HG03095 (cell line): ENCODE results near the gene DAGLA.
"Not testable (repeated sequence)": the region's sequence is repeated elsewhere in the genome, so short reads cannot be mapped to it uniquely, and the experiment has no call there.

Experiments
- ATAC-seq: cut with Tn5 transposase; IDR thresholded peaks from one replicate; pipeline ENCODE4 v1.9.1; 2021; ENCODE audit warnings: moderate library complexity; ENCODE audit not compliant: unreplicated experiment

DAGLA gene, protein sequence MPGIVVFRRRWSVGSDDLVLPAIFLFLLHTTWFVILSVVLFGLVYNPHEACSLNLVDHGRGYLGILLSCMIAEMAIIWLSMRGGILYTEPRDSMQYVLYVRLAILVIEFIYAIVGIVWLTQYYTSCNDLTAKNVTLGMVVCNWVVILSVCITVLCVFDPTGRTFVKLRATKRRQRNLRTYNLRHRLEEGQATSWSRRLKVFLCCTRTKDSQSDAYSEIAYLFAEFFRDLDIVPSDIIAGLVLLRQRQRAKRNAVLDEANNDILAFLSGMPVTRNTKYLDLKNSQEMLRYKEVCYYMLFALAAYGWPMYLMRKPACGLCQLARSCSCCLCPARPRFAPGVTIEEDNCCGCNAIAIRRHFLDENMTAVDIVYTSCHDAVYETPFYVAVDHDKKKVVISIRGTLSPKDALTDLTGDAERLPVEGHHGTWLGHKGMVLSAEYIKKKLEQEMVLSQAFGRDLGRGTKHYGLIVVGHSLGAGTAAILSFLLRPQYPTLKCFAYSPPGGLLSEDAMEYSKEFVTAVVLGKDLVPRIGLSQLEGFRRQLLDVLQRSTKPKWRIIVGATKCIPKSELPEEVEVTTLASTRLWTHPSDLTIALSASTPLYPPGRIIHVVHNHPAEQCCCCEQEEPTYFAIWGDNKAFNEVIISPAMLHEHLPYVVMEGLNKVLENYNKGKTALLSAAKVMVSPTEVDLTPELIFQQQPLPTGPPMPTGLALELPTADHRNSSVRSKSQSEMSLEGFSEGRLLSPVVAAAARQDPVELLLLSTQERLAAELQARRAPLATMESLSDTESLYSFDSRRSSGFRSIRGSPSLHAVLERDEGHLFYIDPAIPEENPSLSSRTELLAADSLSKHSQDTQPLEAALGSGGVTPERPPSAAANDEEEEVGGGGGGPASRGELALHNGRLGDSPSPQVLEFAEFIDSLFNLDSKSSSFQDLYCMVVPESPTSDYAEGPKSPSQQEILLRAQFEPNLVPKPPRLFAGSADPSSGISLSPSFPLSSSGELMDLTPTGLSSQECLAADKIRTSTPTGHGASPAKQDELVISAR

DNA sequence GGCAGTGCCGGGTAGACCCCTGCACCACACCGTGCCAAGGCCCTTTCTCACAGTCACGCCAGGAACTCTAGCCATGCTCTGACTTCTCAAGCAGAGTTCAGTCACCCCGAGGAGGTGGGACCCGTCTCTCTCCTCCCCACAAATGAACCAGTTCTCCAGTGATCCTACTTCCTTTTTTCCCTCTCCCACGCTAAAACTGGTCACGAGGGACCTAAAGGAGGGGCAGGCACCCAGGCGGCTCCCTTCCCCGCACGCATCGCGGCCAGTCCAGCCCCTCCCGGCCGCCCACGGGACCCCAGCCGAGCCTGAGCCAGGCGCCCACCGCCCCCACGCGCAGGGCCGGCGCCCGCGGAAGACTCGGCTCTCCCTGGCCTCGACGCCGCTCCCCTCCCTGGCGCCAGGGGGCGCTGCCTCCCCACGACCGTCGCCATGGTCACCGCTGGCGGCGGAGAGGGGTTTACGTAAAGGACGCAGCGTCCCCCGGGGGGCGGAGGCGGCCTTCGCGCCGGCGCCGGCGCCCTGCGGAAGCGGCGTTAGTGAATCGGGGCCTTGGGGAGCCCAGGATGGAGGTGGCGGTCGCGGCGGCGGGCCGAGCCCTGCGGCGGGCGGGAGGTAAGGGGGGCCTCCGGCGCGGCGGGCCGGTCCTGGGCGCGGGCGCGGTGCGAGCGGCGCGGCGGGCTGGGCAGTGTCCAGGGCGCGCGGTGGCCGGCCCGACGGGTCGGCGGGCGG is at the start of gene DAGLA:
Gene DAGLA (plus strand): TSS at position 499 of the 729 bp plus-strand sequence. CDS start 39,765 bp downstream, outside the sequence.
- ATAC-seq: no peak

DNA sequence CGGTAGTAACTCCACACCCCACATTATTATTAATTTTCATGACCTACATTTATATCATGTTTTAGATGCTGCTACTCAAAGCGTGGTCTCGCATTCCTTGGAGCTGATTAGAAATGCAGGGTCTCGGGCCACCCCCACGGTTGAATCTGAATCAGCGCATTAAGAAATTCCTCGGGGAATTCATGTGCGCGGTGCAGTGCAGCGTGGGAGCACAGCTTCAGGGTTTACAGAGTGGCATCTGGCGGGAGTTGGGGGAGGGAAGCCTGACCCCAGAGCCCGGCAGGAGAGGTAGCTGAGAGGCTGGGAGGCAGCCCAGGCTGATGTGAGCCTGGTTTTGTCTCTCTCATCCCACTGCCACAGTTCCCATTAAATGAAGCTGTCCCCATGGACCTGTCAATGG is 48.1 kb upstream of the DAGLA start:
- ATAC-seq: no peak

DNA sequence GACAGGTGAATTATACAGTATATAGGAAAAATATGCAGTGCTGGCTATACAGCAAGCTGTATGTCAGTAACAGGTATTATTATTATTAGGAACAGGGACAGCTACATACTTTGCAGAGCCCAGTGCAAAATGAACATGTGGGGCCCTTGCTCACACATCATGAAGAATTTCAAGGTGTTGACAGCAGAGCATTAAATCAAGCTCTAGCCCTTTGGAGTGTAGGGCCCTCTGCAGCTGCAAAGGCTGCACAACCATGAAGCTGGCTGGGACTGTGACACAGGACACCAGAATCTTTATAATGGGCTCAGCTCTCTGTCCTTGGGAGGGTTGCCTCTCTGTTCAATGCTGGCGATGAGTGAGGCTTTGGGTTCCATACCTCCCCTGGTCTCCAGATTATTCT is 44.9 kb upstream of the DAGLA start:
- no peak for ATAC-seq

DNA sequence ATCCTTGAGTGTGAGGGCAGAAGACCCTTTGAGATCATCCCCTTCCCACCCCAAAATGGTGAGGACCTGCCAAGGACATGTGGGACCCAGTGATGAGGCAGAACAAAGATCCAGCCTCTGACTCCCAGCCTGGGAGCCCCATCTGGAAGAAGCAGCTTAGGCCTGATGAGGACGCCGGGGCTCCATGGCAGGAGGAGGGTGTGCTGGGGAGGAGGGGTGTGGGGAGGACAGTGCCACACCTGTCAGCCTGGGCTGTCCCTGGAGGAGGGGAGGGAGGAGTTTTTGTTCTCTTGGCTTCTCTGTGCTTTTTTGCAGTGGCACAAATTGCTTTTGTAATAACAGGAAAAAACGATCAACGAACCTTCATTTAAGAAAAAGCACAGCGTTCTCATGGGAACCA is 44.4 kb upstream of the DAGLA start:
- ATAC-seq: no peak

DNA sequence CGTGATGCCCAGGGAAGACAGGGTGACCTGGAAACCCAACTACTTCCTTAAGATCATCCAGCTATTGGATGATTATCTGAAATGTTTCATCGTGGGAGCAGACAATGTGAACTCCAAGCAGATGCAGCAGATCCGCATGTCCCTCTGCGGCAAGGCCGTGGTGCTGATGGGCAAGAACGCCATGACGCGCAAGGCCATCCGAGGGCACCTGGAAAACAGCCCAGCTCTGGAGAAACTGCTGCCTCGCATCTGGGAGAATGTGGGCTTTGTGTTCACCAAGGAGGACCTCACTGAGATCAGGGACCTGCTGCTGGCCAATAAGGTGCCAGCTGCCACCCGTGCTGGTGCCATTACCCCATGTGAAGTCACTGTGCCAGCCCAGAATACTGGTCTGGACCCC is 43.5 kb upstream of the DAGLA start:
- no peak for ATAC-seq

DNA sequence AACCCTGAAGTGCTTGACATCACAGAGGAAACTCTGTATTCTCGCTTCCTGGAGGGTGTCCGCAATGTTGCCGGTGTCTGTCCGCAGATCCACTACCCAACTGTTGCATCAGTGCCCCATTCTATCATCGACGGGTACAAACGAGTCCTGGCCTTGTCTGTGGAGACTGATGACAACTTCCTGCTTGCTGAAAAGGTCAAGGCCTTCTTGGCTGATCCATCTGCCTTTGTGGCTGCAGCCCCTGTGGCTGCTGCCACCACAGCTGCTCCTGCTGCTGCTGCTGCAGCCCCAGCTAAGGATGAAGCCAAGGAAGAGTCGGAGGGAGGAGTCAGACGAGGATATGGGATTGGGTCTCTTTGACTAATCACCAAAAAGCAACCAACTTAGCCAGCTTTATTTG is 42.9 kb upstream of the DAGLA start:
- no peak for ATAC-seq

DNA sequence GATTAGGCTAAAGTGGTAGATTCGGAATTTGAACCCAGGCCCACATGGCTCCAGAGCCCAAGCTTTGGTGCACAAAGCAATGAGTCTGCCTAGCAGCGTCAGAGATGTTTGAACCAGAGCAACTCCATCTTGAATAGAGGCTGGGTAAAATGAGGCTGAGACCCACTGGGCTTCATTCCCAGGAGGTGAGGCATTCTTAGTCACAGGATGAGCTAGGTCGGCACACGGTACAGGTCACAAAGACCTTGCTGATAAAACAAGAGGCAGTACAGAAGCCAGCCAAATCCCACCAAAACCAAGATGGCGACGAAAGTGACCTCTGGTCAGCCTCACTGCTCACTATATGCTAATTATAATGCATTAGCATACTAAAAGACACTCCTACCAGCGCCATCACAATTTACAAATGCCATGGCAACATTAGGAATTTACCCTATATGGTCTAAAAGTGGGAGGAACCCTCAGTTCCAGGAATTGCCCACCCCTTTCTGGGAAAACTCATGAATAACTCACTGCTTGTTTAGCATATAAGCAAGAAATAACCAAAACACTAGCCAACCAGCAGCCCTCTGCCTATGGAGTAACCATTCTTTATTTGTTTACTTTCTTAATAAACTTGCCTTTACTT is 40.3 kb upstream of the DAGLA start:
- ATAC-seq: no peak

DNA sequence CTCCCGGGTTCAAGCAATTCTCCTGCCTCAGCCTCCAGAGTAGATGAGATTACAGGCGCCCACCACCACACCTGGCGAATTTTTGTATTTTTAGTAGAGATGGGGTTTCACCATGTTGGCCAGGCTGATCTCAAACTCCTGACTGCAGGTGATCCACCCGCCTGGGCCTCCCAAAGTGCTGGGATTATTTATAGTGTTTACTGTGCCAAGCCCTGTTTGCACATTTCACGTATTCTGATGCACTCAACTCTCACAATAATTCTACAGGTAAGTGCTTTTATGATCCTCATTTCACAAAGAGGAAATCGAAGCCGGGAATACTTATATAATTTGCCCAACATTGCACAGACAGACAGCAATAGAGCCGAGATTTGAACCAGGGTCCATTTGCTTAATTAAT is 38.0 kb upstream of the DAGLA start:
- no peak for ATAC-seq

DNA sequence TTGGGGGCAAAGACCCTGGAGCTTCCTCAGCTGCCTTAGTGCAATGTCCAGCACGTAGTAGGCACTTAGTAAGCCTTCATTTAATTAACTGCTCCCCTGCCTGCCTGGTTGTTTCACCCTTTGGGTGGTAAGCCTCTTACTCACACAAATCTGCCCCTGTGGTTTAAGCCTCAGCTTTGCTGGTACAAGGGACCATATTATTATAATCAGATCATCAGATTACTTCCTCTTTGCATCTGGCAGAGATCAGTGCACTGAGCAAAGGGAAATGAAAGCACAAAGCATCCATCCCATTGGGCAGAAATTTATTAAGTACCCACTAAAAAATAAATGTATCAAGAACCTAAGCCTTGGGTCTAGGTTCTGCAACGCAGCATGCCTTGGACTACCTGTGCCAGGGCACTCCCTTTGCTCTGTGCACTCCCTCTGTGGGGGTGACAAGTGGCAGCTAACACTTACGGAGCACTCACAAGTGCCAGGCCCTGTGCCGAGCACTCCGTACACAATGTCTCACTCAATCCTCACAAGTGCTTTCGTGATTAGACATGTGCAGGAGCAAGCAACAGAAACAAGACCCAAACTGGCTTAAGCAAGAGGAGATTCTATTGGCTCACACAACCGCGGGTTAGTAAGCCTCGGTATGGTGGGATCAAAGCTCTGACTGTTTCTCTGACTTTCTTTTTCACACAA is 34.9 kb upstream of the DAGLA start:
- ATAC-seq: no peak

DNA sequence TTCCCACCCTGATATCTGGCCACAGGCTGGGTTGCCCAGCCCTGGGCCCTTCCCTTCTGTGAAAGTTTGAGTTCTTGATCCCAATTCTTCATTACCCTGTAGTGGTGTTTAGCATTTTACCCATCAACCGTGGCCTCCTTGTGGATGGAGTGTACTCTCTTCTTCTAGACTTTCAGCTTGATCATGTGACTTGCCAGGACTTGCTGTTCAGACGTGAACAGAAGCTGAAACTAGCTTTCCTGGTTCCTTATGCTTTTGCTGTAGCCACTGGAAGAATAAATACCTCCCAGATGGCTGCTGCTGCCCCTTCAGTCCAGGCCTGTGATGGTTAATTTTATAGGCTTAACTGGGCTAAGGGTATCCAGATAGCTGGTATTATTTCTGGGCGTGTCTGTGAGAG is 32.7 kb upstream of the DAGLA start:
- no peak for ATAC-seq

DNA sequence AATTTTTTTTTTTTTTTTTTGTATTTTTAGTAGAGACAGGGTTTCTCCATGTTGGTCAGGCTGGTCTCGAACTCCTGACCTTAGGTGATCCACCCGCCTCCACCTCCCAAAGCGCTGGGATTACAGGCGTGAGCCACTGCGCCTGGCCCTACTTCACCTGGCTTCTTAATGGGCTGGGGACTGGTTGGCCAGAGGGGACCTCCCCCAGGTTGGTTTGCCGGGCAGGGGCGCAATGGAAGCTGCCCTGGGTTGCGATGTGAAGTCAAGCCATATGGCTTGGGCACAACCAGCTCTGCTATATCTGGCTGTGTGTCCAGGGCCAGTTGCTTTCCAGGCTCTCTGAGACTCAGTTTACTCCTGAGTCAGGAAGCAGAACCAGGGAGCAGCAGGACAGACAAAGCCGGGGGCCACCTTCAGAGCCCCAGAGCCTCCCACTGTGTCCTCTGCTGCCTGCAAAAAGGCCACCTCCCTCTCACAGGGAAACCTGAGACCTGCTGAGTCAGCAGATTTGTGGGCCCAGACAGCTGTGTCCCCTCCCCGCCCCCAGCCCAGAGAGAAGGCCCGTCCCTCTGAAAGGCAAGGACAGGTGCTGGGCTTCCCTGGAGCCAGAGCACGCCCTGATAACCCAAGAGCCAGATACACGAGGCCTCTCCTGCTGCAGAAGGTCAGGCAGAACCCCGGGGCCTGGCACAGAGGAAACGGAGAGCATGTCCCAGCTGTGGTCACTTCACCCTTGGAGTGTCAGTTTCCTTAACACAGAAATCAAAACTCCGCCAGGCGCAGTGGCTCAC is 29.2 kb upstream of the DAGLA start:
- ATAC-seq: no peak

DNA sequence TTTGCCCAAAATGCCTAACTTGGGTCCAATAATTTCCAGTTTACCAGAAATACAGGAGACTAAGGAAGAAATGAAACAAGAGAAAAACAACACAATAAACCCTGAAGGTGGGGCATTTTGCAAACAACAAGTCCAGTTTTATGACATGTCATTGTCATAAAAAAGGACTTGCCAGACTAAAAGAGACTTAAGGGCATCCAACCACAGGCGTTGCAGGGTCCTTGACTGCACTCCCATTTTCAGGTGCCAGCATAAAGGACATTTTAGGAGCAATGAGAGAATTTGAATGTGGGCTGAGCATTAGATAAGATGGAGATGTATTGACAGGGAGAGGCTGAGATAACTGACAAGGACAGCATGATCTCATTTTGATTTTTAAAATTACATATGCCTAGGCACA is 28.1 kb upstream of the DAGLA start:
- no peak for ATAC-seq

DNA sequence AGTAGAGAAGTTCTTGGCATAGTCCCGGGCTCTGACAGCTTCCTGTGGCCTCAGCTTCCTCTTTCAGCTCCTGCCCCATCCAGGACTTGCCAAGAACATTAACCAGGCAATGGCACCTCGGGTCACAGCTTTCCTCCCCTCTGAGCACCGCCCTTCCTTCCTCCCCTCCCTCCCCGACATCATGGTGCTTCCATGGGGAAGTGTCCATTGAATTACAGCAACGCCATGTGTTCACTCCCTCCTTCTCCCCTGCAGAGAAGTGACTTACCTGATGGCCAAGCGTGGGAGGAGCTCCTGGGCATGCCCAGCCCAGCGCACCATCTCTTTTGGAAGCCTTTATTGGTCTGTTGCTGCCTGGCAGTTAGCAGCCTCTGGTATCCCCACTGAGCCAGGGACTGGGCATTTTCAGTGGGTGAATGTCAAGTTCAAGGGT is 25.8 kb upstream of the DAGLA start:
- ATAC-seq: no peak

DNA sequence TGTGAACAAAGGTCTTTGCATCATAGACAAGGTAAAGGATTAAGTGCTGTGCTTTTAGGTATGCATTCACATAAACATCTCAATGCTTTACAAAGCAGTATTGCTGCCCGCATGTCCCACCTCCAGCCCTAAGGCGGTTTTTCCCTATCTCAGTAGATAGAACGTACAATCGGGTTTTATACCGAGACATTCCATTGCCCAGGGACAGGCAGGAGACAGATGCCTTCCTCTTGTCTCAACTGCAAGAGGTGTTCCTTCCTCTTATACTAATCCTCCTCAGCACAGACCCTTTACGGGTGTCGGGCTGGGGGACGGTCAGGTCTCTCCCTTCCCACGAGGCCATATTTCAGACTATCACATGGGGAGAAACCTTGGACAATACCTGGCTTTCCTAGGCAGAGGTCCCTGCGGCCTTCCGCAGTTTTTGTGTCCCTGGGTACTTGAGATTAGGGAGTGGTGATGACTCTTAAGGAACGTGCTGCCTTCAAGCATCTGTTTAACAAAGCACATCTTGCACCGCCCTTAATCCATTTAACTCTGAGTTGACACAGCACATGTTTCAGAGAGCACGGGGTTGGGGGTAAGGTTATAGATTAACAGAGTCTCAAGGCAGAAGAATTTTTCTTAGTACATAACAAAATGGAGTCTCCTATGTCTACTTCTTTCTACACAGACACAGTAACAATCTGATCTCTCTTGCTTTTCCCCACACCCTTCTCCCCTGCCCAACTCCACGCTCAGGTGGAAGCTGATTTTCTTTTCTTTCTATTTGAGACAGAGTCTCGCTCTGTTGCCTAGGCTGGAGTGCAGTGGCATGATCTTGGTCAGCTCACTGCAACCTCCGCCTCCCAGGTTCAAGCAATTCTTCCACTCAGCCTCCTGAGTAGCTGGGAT is 24.7 kb upstream of the DAGLA start:
- ATAC-seq: not testable (repeated sequence)

DNA sequence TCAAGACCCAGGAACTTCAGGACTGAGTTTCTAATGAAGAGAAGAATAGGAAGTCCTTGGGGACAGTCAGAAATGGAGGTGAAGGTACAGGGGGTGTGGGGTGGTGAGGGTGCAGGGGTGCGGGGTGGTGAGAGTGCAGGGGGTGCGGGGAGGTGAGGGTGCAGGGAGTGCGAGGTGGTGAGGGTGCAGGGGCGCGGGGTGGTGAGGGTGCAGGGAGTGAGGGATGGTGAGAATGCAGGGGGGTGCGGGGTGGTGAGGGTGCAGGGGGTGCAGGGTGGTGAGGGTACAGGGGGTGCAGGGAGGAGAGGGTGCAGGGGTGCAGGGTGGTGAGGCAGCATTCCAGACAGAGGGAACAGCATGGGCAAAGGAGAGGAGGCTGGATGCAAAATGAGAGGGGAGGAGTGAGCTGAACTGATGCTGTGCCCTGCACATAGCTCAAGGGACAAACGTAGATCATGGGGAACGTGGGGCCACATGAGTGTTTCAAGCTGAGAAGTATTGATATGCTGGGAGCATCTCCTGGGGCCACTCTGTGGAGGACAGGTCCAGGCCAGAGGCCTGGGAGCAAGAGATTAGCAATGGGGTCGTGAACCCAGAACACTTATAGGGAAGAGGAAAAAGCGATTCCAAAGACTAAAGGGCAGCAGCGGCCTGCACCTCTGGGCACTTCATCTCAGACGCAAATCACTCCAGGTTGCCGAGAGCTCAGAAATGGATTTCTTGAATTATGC is 23.7 kb upstream of the DAGLA start:
- no peak for ATAC-seq

DNA sequence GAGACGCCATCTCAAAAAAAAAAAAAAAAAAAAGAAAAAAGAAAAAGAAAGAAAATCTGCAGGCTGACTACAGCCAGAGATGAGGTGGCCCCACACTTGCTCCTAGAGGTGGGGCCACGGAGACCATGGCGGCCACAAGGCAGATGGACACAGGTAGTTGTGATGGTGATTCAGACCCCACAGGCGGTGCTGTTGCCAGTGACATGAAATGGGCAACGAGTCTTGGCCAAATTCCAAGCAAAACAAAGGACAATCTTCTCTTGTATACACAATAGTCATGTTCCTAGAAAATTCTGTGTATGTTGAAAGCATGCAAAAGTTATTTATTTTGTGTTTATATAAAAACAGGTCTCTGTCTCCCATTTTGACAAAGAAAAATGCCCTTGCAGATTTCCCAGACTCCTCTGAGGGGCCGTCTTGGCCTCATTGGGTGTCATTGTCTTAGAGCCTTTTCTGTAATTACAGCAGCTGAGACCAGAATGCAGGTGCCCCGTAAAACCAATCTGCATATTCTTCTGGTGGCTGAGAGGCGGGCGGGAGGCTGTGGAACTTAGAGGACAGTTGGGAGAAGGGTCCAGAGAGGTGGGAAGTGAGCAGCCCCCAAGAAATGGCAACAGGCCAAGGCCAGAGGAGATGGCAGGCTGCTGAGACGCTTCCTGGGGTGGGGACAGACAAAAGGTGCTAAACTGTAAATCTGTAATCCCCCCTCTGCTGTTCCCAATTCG is 22.5 kb upstream of the DAGLA start:
- ATAC-seq: no peak
